HG02870 (cell line): ENCODE measurements around the gene HMGN3.
"Not testable (repeated sequence)": the region's sequence is repeated elsewhere in the genome, so short reads cannot be mapped to it uniquely, and the experiment has no call there.

Experiments used
- ATAC-seq: cut with Tn5 transposase; IDR thresholded peaks from one replicate; pipeline ENCODE4 v1.9.1; 2021; ENCODE audit warnings: mild to moderate bottlenecking, moderate library complexity; ENCODE audit not compliant: unreplicated experiment

Gene HMGN3

DNA sequence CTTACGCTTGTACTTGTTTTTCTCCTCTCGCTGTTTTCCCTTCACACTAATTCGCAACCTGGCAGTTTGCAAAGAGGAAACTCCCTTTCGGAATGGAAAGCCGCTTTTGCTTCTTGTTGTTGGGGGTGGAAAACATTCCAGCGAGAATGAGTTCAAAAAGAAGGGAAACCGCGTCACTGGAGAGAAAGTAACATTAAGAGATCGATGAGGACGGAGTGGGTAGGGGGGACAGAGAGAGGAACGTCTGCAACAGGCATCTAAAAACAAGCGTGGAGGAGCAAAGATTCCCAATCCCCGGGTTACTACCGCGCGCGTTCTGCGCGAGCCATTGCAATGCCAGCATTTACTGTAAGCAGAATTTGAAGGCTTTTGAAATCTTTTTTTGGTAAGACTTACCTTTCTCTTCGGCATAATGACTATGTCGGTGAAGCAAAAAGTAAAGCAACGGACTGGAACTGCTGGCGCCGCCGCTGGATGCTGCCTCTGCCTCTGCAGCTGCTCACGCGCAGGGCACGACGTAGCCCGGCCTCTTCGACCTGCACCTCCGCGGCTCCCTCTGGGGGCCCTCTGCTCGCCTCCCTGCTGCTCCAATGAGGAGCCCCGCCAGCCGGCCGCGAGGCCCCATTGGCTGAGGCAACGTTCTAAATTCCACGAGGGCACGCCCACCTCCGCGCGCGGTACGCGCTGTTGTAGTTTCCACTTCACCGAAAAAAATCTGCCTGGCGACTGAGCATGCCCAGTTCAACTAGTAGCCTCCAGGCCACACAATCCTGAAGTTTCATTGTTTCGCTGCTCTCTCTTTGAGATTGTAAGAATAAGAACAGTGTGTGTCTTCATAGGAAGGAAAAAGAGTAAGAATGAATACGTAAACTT, at the start of gene HMGN3:
Gene HMGN3, minus strand, starts transcription at position 533 of the 873 bp plus-strand sequence.
- ATAC-seq: peak; percentile 87

DNA sequence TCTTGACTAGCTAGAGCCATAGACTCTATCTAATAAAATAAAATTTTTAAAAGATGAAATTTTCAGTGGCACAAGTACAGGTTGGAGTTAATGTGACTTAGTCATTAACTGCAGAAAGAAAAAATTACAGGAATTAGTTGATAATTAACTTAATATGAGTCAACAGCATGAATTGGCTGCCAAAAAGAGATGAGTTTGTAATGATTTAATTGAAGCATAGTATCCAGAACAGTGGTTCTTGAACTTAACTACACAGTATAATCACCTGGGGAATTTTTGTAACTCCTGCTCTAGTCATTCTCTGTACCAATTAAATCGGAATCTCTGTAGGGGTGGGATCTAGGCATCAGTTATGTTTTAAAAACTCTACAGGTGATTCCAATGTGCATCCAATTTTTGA, 46.3 kb upstream of the HMGN3 start:
- ATAC-seq: no peak

DNA sequence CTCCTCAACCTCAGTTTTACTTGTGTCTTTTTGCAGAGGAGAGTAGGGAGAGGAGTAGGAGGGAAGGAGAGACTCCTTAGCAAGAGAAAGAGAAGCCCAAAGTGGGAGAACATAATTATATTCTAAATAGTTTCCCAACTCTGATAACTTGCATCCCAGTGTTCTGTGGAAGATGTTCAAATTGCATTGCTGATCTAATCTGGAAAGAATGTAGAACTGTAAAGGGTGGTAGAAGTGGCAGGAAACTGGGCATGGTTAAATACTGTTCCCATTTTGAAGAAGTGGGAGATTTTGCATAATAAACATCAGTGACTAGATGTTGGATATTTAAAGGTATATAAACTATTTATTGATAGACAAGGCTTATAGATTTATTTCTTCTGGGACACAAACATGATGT, 42.6 kb upstream of the HMGN3 start:
- no peak for ATAC-seq

DNA sequence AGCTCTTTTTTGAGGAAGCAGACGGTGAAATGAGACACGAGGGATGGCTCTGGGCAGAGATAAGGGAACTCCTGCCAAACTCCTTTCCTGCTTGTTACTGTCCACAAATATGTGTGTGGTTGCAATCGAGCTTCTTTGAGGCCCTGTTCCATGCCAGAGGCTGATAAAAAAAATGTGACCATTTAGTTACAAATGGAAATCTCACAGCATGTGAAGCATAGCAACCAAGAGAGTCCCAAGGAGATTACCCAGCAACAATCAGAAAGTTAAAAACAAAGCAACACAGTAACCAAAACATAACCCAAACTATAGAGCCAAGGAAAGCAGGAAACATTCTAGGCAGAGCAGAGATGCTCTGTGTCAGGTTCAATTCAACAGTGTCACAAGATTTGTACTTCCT, 35.4 kb upstream of the HMGN3 start:
- no peak for ATAC-seq

DNA sequence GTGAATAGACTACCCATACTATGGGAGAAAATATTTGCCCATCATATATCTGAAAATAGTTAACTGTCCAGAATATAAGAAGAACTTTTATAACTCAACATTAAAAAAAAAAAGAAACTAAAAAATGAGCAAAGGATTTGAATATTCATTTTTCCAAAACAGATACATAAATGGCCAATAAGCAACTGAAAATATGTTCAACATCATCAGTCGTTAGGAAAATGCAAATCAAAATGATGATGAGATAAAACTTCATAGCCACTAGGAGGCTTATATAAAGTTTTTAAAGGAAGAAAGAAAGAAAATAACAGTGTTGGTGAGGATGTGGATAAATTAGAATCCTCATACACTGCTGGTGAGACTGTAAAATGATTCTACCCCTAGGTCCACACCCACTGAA, 32.6 kb upstream of the HMGN3 start:
- ATAC-seq: no peak

DNA sequence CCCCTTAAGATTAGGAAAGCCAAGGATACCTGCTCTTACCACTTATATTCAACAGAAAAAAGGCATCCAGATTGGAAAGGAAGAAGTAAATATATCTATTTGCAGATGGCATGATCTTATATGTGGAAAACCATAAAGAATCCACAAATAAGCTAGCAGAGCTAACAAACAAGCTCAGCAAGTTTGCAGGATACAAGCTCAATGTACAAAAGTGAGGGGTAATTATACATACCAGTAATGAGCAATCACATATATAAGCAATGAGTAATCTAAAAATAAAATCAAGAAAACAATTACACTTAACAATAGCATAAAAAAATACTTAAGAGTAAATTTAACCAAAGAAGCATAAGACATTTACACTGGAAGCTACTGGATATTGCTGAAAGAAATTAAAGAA, 31.6 kb upstream of the HMGN3 start:
- no peak for ATAC-seq

DNA sequence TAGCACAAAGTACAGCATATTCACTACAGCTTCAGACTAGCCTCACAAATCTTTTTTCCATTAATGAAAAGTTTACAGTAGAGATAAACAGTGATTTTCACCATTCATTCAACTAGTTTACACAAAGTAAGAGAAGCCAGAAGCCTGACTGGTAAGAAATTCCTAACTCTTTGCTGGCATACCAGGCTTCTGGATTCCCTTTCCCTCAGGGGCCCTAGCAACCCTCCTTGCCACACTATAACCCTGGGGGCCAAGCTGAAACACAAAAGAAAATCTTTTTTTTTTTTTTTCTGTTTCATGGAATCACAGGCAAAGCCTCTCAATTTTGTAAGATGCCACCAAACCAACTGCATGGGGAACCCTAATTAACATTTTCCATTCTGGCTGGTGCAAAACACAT, 28.9 kb upstream of the HMGN3 start:
- no peak for ATAC-seq

DNA sequence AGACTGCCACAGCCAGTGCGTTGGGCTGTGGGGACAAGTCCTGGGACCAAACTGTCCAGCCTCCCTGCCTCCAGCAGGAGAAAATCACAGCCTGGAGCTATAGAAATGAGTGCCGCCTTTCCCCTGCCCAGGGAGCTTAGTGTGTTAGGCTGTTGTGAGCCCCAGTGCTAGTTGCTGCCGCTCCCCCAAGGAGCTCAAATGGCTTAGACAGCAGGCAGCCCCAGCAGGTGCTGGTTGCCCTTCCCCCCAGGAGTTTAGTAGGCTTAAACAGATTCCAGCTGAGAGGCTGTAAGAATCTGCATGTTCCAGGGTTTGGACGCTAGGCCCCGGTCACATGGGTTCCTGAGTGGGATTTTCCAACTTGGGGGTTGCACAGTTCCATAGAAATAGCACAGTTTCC, 27.2 kb upstream of the HMGN3 start:
- ATAC-seq: no peak

DNA sequence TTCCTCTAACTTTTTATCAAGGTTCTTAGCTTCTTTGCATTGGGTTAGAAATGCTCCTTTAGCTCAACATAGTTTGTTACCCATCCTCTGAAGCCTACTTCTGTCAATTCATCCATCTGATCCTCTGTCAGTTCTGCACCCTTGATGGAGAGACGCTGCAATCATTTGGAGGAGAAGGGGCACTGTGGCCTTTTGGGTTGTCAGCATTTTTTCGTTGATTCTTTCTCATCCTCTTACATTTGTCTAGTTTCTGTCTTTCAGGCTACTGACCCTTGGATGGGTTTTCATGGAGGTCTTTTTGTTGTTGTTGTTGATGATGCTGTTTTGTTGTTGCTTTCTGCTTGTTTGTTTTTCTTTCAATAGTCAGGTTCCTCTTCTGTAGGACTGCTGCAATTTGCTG, 26.3 kb upstream of the HMGN3 start:
- ATAC-seq: no peak

DNA sequence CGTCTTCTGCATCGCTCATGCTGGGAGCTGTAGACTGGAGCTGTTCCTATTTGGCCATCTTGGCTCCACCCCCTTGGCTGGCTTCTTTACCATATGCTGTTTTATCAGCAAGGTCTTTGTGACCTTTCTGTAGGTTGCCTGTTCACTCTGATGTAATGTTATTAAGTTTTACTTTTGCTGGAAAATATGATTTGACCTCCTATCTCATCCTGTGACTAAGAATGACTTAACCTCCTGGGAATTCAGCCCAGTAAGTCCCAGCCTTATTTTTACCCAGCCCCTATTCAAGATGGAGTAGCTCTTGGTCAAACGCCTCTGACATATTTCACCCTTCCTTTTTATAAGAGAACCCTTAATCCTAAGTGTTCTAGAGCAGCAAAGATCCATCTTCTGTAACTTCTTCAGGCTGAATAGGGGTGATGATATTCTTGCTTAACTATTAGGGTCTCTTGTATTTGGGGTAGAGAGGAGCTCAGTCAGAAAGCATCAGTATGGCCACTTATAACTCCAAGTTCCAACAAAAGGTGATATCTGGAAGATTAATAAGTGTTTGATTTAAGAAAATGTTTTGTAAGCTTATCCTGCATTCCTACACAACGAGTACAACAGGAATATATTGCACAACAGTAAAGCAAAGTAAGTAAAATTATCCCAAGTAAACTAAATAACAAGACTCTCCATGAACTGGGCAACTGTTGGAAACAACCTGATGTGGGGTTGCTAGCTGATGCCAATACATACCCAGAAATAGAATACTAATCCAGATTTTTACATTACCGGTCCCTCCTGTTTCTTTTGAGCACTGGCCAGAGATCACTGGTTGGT, 23.1 kb upstream of the HMGN3 start:
- ATAC-seq: no peak

DNA sequence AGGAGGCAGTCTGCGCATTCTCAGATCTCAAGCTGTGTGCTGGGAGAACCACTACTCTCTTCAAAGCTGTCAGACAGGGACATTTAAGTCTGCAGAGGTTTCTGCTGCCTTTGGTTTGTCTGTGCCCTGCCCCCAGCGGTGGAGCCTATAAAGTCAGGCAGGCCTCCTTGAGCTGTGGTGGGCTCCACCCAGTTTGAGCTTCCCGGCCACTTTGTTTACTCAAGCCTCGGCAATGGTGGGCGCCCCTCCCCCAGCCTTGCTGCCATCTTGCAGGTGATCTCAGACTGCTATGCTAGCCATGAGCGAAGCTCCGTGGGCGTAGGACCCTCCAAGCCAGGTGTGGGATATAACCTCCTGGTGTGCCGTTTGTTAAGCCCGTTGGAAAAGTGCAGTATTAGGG, 22.3 kb upstream of the HMGN3 start:
- not testable (repeated sequence) for ATAC-seq

DNA sequence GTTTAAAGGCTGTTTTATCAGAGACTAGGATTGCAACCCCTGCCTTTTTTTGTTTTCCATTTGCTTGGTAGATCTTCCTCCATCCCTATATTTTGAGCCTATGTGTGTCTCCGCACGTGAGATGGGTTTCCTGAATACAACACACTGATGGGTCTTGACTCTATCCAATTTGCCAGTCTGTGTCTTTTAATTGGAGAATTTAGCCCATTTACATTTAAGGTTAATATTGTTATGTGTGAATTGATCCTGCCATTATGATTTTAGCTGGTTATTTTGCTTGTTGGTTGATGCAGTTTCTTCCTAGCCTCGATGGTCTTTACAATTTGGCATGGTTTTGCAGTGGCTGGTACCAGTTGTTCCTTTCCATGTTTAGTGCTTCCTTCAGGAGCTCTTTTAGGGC, 20.6 kb upstream of the HMGN3 start:
- ATAC-seq: not testable (repeated sequence)

DNA sequence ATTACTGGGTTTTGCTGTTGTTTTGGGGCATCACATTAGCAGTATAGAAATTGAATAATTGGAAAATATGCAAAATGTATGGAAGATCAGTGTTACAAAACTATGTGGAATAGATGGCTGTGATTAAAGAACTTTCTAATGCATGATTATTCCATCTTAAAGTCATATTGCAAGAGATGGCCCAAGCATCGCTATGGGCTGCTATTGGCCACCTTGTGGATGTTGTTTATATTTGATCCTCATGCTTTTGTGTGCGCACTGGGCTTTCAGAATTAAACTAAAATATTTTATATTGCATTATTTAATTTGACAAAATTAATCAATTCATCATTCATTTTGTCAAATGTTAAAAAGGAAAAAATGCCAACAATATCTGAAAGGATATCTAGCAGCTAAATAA, 16.1 kb upstream of the HMGN3 start:
- ATAC-seq: no peak

DNA sequence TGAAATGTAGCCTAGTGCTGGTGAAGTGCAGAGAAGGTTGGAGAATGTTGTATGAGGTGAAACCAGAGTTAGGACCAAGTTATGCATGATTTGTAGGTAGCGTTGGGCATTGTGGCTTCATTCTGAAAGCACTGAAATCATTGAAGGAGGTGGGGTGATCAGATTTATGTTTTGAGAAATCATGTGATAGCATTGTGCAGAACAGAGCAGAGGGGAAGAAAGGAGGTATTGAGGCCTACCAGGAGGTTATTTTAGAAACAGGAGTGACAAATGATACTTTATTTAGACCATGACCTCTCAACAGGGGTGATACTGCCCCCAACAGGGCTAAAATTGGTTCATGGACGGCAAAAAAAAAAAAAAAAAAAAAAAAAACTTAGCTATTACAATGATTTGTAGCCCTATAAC, 15.6 kb upstream of the HMGN3 start:
- ATAC-seq: peak; percentile 78

DNA sequence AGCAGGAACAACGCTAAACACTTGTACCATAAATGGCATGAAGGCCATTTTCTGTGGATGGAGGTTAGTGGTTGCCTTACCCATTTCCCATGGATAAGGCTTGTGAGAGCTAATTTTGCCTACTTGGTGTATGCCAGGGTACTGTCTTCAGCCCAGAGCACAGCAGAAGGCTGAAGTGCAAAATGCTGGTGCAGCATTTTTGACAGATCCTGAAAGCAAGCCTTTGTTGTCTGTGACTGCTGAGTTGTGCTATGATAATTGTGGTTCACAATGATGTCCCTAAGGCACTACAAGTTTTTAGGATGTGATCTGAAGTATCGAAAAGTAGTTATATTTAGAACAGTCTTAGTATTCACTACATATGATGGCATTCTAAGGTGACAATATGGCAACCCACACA, 14.7 kb upstream of the HMGN3 start:
- ATAC-seq: no peak

DNA sequence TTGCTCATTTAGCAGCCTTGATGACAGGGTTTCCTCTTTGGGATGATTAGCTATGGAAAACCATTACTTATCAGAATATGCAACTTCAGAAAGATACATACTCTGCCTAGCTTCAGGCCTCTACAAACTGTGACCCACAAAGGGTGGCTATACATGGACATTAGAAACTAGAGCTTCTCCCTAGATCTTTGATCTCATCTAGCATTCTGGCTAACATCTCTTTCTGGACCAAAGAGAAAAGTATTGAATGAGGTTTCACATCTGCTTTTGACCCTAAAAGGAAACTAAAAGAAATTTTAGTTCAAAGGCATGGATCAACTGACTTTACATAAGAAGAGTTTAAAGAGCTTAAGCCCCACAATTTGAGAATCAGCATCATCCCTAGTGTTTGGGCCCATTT, 12.4 kb upstream of the HMGN3 start:
- ATAC-seq: peak; percentile 77

DNA sequence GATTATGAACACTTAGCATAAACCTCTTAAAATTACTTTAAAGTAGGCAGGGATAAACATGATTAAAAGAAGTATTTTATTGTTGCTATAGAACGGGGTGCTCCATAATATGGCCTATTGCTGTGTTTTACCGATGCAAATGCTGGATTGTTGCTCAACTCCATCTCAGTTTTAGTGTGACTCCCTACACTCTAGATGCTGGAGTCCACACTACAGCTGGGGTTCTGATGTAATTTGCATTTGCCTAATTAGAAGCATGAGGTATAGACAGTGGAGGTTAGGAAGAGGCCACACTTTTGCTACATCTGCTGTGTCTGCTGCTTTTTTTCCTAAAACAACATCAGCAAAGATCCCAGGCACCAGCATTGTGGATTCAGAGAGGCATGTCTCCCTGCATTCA, 6.7 kb upstream of the HMGN3 start:
- no peak for ATAC-seq

DNA sequence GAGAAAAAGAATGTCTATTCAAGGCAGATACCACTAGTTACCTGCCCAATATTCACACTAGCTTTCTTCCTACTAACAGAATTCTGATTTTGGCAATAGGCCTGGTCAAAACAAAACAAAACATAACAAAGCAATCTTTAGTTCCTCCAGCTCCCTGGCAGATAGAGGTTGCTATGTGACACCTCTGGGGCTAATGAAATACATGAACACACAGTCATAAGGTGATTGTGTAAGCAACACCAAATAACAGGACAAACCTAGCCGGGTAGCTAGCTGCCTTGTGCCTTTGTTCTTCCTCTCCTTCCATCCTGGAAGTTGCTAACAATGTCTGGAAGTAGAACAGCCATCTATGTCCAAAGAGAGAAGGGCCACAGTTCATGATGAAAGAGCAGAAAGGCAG, 6.0 kb upstream of the HMGN3 start:
- ATAC-seq: no peak

DNA sequence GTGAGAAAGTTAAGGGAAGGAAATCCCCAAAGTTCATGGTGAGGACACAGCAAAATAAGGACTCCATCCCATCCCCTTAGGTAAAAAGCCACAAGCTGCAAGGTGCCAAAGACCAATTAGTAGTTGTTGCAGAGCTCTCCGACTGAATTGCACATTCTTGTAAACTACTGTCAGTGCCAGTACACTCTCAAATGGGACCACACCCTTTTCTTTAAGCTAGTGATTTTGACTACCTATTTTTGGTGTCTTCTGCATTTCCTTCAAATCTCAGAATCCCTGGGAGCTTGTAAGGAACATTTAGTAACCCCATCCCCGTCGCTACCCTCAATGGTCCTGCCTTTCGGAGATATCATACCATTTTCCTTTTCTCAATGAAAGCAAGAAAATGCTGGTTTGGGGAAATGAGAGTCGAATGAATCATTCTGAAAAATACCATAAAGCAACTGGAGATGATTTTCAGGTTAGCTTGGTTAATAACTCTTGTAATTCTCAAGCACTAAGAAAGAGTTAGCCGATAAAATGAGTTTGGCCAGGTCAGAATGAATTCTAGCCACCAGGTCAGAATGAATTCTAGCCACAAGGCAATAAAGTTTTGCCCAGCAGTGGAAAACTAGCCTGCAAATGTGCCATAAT, 5.2 kb upstream of the HMGN3 start:
- peak; percentile 83 for ATAC-seq

DNA sequence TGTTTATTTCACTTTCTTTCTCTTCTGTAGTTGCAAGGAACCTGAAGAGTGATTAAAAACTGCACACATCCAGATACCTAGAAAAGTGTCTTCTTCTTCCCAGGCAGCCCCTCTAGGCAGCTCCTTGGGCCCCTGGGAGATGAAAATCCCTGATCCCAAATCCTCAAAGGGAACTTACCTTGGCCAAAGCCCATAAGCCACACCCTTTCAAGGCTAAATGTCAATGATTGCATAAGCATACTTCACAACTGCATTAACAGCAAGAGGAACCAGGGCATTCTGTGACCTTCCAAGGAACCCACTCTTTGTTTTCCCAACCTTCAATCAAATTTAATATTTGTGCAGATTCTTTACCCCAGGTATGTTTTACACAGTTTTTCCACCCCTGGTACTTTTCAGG, 4.4 kb upstream of the HMGN3 start:
- ATAC-seq: no peak

DNA sequence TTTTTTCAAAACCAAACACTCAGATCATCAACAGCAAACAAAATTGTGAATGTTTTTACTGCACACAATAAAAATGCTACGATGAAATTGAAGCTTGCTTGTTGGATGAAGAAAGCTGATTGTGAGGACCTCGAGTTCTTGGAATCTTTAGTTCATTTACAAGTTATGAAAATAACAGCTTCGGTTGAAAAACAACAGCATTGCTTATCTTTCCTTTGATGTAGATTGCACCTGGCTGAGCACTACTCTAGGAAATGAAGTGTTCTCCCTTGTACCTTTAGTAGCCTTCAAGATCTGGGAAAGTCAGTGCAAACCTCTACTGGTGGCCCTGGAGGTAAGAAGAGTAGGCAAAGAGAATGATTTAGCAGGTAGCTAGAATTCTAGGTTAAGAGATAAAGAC, 2.2 kb upstream of the HMGN3 start:
- no peak for ATAC-seq
